OCI-LY7 (cell line): Measurements from ENCODE around the gene NPBWR2.

Experiments used
- EZH2phosphoT487 ChIP-seq: fragments of 200-600 bp; sonication (generic); IDR thresholded peaks from 2 replicates; pipeline ENCODE4 v1.6.1; 2018; ENCODE audit warnings: low read depth, borderline replicate concordance, mild to moderate bottlenecking, mixed run types, antibody characterized with exemption, low read length, moderate library complexity, mixed read lengths
- TF ChIP-seq, protein P1 (sequence below): fragments of 200-600 bp; sonication (generic); conservative IDR thresholded peaks from 2 replicates; pipeline ENCODE4 v1.5.1; 2014; ENCODE audit warnings: mild to moderate bottlenecking, antibody characterized with exemption, low read length, moderate library complexity, mixed read lengths

- TF ChIP-seq, protein P1, sequence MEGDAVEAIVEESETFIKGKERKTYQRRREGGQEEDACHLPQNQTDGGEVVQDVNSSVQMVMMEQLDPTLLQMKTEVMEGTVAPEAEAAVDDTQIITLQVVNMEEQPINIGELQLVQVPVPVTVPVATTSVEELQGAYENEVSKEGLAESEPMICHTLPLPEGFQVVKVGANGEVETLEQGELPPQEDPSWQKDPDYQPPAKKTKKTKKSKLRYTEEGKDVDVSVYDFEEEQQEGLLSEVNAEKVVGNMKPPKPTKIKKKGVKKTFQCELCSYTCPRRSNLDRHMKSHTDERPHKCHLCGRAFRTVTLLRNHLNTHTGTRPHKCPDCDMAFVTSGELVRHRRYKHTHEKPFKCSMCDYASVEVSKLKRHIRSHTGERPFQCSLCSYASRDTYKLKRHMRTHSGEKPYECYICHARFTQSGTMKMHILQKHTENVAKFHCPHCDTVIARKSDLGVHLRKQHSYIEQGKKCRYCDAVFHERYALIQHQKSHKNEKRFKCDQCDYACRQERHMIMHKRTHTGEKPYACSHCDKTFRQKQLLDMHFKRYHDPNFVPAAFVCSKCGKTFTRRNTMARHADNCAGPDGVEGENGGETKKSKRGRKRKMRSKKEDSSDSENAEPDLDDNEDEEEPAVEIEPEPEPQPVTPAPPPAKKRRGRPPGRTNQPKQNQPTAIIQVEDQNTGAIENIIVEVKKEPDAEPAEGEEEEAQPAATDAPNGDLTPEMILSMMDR: no peak
- no peak for TF ChIP-seq EZH2phosphoT487
Observed at GRCh38 chr20:64086801-64087200, 20.6 kb downstream of the NPBWR2 start.
